Measurements from ENCODE around the gene ATP8B3.
"Not testable (repeated sequence)": the region's sequence is repeated elsewhere in the genome, so short reads cannot be mapped to it uniquely, and the experiment has no call there.

The ATP8B3 gene

GRCh38 chr19:1816530-1817298 is 4.6 kb upstream of the ATP8B3 start:
- DNase-seq, result no peak

- no peak for DNase-seq
These were observed 3.8 kb upstream of the ATP8B3 start for GRCh38 chr19:1815605-1816529.

GRCh38 chr19:1814833-1815604 is 2.9 kb upstream of the ATP8B3 start:
- DNase-seq, result no peak

GRCh38 chr19:1814391-1814790 is 2.3 kb upstream of the ATP8B3 start:
- DNase-seq, result no peak

GRCh38 chr19:1813192-1814182 is 1.4 kb upstream of the ATP8B3 start:
- no peak for DNase-seq

- peak; percentile 94 for DNase-seq
These were observed 533 bp upstream of the ATP8B3 start for GRCh38 chr19:1812426-1813191.

GRCh38 chr19:1811472-1811894 is 593 bp downstream of the ATP8B3 start:
- peak; percentile 91 for DNase-seq

- DNase-seq, result no peak
These were observed 1.5 kb downstream of the ATP8B3 start for GRCh38 chr19:1810439-1811160.

- no peak for DNase-seq
These were observed 2.4 kb downstream of the ATP8B3 start for GRCh38 chr19:1809678-1810077.

GRCh38 chr19:1808395-1808731 is 3.7 kb downstream of the ATP8B3 start:
- DNase-seq, result no peak

- DNase-seq, result peak; percentile 49
These were observed 4.2 kb downstream of the ATP8B3 start for GRCh38 chr19:1807695-1808394.

- DNase-seq, result no peak
These were observed 4.9 kb downstream of the ATP8B3 start for GRCh38 chr19:1807030-1807694.

- DNase-seq, result no peak
These were observed 5.7 kb downstream of the ATP8B3 start for GRCh38 chr19:1806184-1807029.

- no peak for DNase-seq
These were observed 6.5 kb downstream of the ATP8B3 start for GRCh38 chr19:1805401-1806183.

- no peak for DNase-seq
These were observed 7.2 kb downstream of the ATP8B3 start for GRCh38 chr19:1804858-1805257.

- DNase-seq, result peak; percentile 37
These were observed 12.3 kb downstream of the ATP8B3 start for GRCh38 chr19:1799695-1800342.

GRCh38 chr19:1797313-1797712 is 14.8 kb downstream of the ATP8B3 start:
- not testable (repeated sequence) for DNase-seq

Data from DMS53 (cell line).